IPS-18c (cell line): ENCODE measurements around the gene BET1.
A peak's percentile ranks its signal among the peaks of the same experiment; 100 is the strongest.
"Not testable (repeated sequence)": the region's sequence is repeated elsewhere in the genome, so short reads cannot be mapped to it uniquely, and the experiment has no call there.

Source experiments
- H3K4me3 ChIP-seq: 2 replicates; pipeline ENCODE4 v1.7.0; 2013; ENCODE audit warnings: low read depth, mild to moderate bottlenecking, low read length, moderate library complexity; ENCODE audit not compliant: insufficient read depth
- H3K9me3 ChIP-seq: one replicate; pipeline ENCODE4 v1.6.1; 2013; ENCODE audit warnings: mild to moderate bottlenecking, low read length, moderate library complexity; ENCODE audit not compliant: control insufficient read depth, insufficient read depth

Gene BET1

DNA sequence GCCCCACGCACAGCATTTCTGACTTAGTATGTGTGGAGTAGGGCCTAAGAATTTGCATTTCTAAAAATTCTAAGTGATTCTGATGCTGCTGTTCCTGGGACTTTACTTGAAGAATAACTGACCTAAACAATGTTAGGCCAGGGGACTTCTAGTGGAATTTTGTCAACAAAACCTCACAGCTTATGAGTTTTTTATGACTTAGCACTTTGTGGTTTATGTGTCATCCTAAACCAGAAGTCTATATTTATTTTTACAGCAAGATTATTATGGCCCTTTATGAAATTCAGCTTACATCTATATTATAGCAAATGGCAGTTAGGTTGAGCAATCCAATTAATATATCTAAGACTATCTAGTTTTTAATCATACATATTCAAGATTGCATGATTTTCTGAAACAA, 24.6 kb upstream of the BET1 start:
- H3K4me3 ChIP-seq: no peak overlapping the region
- no peaks in the 10 kb centered on the region for H3K9me3 ChIP-seq

GRCh38 chr7:94026619-94027018, 22.5 kb upstream of the BET1 start:
- H3K9me3 ChIP-seq, H3K4me3 ChIP-seq: not testable (repeated sequence)

GRCh38 chr7:94022550-94022949, 18.4 kb upstream of the BET1 start:
- Histone ChIP-seq H3K9me3 (no peaks in the 10 kb centered on the region), H3K4me3 (no peak overlapping the region)

- no peaks in the 10 kb centered on the region for H3K9me3 ChIP-seq
- no peak overlapping the region for H3K4me3 ChIP-seq
These were observed 12.6 kb upstream of the BET1 start for GRCh38 chr7:94016786-94017185.

- no peak overlapping the region for H3K4me3 ChIP-seq
- no peaks in the 10 kb centered on the region for H3K9me3 ChIP-seq
These were observed 11.4 kb upstream of the BET1 start for GRCh38 chr7:94015538-94015937.

DNA sequence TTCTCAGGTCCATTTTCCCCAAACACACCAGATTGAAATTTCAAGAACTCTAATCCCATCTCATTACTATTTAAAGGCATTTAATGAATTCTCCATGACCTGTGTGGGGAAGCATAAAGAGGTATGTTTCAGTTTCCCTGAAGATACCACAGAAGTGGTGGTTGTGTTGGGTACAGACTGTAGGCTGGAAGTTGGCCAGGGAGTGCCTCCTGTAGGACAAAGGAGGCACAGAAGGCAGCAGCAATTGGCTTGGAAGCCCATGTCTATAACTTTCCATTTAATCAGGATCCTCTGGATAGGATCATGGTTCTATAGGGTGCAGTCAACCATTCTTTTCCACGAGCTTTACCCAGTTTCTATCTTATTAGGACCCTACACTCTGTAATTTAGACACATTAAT, 8.6 kb upstream of the BET1 start:
- no peaks in the 10 kb centered on the region for H3K9me3 ChIP-seq
- no peak overlapping the region for H3K4me3 ChIP-seq

DNA sequence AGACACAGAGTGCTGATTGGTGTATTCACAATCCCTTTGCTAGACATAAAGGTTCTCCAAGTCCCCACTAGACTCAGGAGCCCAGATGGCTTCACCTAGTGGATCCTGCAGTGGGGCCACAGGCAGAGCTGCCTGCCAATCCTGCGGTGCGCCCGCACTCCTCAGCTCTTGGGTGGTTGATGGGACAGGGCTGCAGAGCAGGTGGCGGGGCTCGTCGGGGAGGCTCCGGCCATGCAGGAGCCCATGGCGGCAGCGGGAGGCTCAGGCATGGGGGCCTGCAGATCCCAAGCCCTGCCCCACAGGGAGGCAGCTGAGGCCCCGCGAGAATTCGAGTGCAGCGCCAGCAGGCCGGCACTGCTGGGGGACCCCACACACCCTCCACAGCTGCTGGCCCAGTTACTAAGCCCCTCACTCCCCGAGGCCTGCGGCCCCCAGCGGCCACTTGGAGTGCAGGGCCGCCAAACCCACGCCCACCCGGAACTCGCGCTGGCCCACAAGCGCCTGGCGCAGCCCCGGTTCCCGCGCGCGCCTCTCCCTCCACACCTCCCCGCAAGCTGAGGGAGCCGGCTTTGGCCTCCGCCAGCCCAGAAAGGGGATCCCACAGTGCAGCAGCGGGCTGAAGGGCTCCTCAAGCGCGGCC, 7.7 kb upstream of the BET1 start:
- H3K9me3 ChIP-seq: no peaks in the 10 kb centered on the region
- no peak overlapping the region for H3K4me3 ChIP-seq

- no peaks in the 10 kb centered on the region for H3K9me3 ChIP-seq
- H3K4me3 ChIP-seq: no peak overlapping the region
These were observed 4.4 kb upstream of the BET1 start for GRCh38 chr7:94008537-94008936.

DNA sequence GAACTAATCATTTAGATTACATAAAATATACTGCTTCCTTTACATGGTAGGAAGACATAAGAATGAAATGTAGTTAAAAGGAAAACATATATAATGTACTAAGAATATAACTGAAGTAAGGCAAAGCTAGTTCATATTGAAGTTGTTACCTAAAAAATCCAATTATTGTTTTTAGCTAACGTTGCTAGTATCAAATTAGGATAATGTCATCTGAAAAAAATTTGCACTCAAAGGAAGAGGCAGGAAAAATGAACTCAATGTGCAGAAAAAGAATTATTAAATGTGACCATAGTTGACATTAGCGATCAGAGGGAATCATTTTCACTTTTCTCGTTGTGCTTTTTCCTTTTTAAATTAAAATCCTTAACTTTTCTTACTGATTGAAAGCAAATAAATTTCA, 1.6 kb upstream of the BET1 start:
- no peaks in the 10 kb centered on the region for H3K9me3 ChIP-seq
- no peak overlapping the region for H3K4me3 ChIP-seq

GRCh38 chr7:94003446-94004023, 620 bp downstream of the BET1 start:
- H3K4me3 ChIP-seq: peak overlapping the region; percentile 94
- no peaks in the 10 kb centered on the region for H3K9me3 ChIP-seq

DNA sequence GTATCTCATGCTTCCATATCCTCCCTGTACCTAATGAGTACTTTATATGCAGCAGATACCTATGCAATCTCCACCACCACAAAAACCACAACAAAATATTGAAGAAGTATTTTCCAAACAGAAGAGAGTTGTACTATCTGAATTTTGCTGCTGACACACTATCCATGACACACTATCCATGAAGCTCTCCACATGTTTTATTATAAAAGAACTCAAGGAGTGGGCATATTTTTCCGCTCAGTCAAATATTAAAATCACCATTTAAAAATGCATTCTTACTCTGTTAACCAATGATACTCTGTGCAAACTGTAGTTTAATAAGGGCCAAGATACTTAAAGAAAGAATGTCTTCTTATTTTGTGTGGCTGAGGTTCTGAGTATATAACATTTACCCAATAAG, 2.8 kb downstream of the BET1 start:
- Histone ChIP-seq H3K9me3 (no peaks in the 10 kb centered on the region), H3K4me3 (no peak overlapping the region)

GRCh38 chr7:93997868-93998267, 6.3 kb downstream of the BET1 start:
- H3K9me3 ChIP-seq: no peaks in the 10 kb centered on the region
- H3K4me3 ChIP-seq: no peak overlapping the region

DNA sequence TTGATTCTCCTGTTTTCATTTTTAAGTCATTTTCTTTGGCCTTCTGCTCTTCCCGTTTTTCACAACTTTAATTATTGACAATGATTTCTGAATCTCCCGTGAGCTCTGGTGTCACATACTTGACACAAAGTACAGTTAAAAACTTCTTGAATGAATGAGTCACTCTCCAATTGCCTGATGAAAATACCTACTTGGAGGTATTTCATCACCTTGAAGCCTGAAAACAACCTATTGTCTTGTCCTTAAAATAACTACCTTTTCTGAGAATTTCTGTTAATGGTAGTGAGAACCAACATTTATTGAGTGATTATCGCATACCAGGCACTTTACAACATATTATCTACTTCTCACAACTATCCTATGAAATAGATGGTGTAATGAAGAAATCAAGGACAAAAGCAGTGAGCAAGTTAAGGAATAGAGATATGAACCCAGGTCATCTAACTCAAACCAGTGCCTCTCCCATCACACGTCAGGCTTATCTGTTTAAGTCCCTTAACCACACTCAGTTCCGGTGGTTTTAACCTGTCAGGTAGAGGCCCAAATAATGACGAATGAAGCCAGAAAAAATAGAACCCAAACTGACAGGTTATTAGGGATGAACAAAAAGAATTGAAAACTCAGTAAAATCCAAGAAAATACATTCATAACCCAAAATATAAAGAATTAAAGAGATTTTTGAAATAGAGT, 11.6 kb downstream of the BET1 start:
- H3K4me3 ChIP-seq: no peak overlapping the region
- no peaks in the 10 kb centered on the region for H3K9me3 ChIP-seq

DNA sequence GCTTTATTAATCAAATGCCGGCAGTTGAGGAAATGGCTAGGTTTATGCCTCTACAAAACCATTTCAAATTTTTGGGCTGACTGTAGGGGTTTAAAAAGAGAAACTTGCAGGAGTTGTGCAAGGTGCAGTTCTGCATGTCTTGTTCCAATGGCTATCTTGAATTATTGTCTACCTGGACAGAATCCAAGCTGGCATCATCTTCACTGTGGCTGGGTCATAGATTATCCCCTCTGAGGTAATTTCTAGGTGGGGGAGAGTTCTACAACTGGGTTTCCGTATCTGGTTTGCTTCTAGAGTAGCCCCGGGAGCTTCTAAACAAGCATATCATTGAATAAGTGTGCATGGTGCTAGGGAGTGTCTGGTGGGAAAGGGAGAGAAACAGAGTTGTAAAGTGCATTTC, 16.9 kb downstream of the BET1 start:
- no peaks in the 10 kb centered on the region for H3K9me3 ChIP-seq
- H3K4me3 ChIP-seq: no peak overlapping the region

GRCh38 chr7:93985101-93985500, 19.1 kb downstream of the BET1 start:
- H3K4me3 ChIP-seq: no peak overlapping the region; the same call in 1 of the 2 replicates
- H3K9me3 ChIP-seq: no peaks in the 10 kb centered on the region

DNA sequence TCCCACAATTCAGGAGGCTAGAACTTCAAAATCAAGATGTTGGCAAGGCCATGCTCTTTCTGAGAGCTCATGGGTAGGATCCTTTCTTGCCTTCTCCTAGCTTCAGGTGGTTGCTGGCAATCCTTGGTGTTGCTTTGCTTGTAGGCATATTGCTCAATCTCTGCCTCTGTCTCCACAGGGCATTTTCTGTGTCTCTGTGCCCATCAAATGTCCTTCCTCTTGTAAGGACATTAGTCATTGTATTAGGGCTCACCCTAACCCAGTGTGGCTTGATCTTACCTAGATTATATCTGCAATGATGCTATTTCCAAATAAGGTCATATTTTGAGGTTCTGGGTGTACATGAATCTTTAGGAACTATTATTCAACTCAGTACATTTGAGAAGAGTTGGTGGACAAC, 20.1 kb downstream of the BET1 start:
- H3K9me3 ChIP-seq: no peaks in the 10 kb centered on the region
- H3K4me3 ChIP-seq: no peak overlapping the region

- Histone ChIP-seq H3K4me3 (no peak overlapping the region), H3K9me3 (no peaks in the 10 kb centered on the region)
These were observed 22.7 kb downstream of the BET1 start for GRCh38 chr7:93981480-93981874.

GRCh38 chr7:93980744-93981479, 23.2 kb downstream of the BET1 start:
- Histone ChIP-seq H3K9me3 (no peaks in the 10 kb centered on the region), H3K4me3 (no peak overlapping the region)
